K562 (cell line): ENCODE results near the gene PCDH9. TPM values are rescaled to one million over a fixed set of nuclear protein-coding genes. Genes with fewer than 3 reads are reported as not detected.

ENCODE experiments used
- ATAC-seq: fragments of 200-7000 bp; cut with Tn5 transposase; 3 replicates; pipeline ENCODE4 v1.9.1; 2020; ENCODE audit warnings: moderate library complexity
- BruUV-seq: library from RNA; stranded (reverse); fragments of 400-500 nt; replicated peaks from 2 replicates; lab custom pipeline; 2021; lab: Mats Ljungman, UMichigan
- CTCF ChIA-PET: fragments of 300-600 bp; formaldehyde crosslinking; extraction: SDS; loops from one replicate; lab custom pipeline; 2021; ENCODE audit warnings: low intra/inter-chr PET ratio; lab: Yijun Ruan, JAX
- POLR2A ChIA-PET: fragments of 300-600, 350-650 bp; sonication (Branson Sonifier 250); formaldehyde crosslinking; extraction: SDS; loops from one replicate; lab custom pipeline; 2021; ENCODE audit warnings: antibody characterized with exemption, inconsistent platforms; lab: Yijun Ruan, JAX
- DNase-seq, 4 experiments: peaks; one replicate each; pipeline versions ENCODE4 v3.0.0 to v3.0.0-alpha.2; 2011 to 2018; ENCODE audit warnings: low spot score in 3 of 4, mixed read lengths in 3 of 4; ENCODE audit errors: extremely low read depth in 1 of 4
- FAIRE-seq: peaks from 2 replicates; lab custom pipeline; 2011; peaks lifted over from hg19 to GRCh38; lab: Jason Lieb, UNC
- H2AFZ ChIP-seq: 2 replicates; pipeline ENCODE4 v1.6.0; 2011; ENCODE audit warnings: low read depth, low read length, control low read depth, inconsistent platforms
- H3K27ac ChIP-seq: fragments of 200-600 bp; 3 replicates; pipeline ENCODE4 v1.8.0; 2011; ENCODE audit warnings: low read depth, mild to moderate bottlenecking, control low read depth, inconsistent platforms, low read length, moderate library complexity, mixed read lengths; ENCODE audit errors: extremely low read depth
- H3K27me3 ChIP-seq, 2 experiments: fragments of 300-600 bp in 1 of 2; 2 replicates in 1 of 2; 3 replicates in 1 of 2; pipeline versions ENCODE4 v1.6.0 to v1.8.0; 2011; ENCODE audit warnings: inconsistent platforms in 2 of 2, low read length in 2 of 2, mild to moderate bottlenecking in 1 of 2, mixed read lengths in 1 of 2, moderate library complexity in 1 of 2; ENCODE audit not compliant: control insufficient read depth in 2 of 2, insufficient read depth in 2 of 2
- H3K36me3 ChIP-seq: fragments of 300-600 bp; 3 replicates; pipeline ENCODE4 v1.8.0; 2011; ENCODE audit warnings: mild to moderate bottlenecking, low read length, inconsistent platforms; ENCODE audit not compliant: control insufficient read depth, insufficient read depth
- H3K4me1 ChIP-seq, 2 experiments: fragments of 200-600 bp in 1 of 2; replicated peaks in 1 of 2; 2 replicates in 1 of 2; 3 replicates in 1 of 2; pipeline versions ENCODE4 v1.5.1 to v1.8.0; 2011; ENCODE audit warnings: inconsistent platforms in 2 of 2, low read length in 2 of 2, mild to moderate bottlenecking in 1 of 2, mixed read lengths in 1 of 2, moderate library complexity in 1 of 2; ENCODE audit not compliant: control insufficient read depth in 2 of 2, insufficient read depth in 2 of 2
- H3K4me2 ChIP-seq: 2 replicates; pipeline ENCODE4 v1.6.1; 2011; ENCODE audit warnings: low read length, control low read depth, inconsistent platforms, mixed read lengths; ENCODE audit not compliant: insufficient read depth
- H3K4me3 ChIP-seq: fragments of 200-600 bp; sonication (generic), shearing (Covaris generic); 2 replicates; pipeline ENCODE4 v1.5.1; 2016; ENCODE audit warnings: control low read depth, inconsistent platforms
- H3K79me2 ChIP-seq: fragments of 200-600 bp; 3 replicates; pipeline ENCODE4 v1.8.0; 2011; ENCODE audit warnings: low read length, inconsistent platforms; ENCODE audit not compliant: control insufficient read depth, insufficient read depth
- H3K9ac ChIP-seq, 2 experiments: 2 replicates each; pipeline versions ENCODE4 v1.6.0 to v1.6.1; 2011; ENCODE audit warnings: low read depth in 2 of 2, low read length in 2 of 2, control low read depth in 1 of 2, inconsistent platforms in 1 of 2, mild to moderate bottlenecking in 1 of 2, mixed read lengths in 1 of 2; ENCODE audit not compliant: insufficient read depth in 1 of 2
- H3K9me1 ChIP-seq: one replicate; pipeline ENCODE4 v1.6.0; 2011; ENCODE audit warnings: inconsistent platforms, mild to moderate bottlenecking, low read length, moderate library complexity; ENCODE audit not compliant: control insufficient read depth, insufficient read depth
- H3K9me3 ChIP-seq: replicated peaks from 2 replicates; pipeline ENCODE4 v1.5.1; 2011; ENCODE audit warnings: low read depth, low read length, inconsistent platforms; ENCODE audit not compliant: control insufficient read depth, insufficient read depth
- H4K20me1 ChIP-seq: replicated peaks from 2 replicates; pipeline ENCODE4 v1.6.1; 2011; ENCODE audit warnings: low read length, inconsistent platforms, mixed read lengths; ENCODE audit not compliant: control insufficient read depth, insufficient read depth
- ATF2 ChIP-seq: sonication (generic); formaldehyde crosslinking; IDR thresholded peaks from 2 replicates; pipeline ENCODE4 v1.8.1; 2022; ENCODE audit warnings: missing genetic modification reagents
- BACH1 ChIP-seq: fragments of 200-800 bp; sonication (Bioruptor generic); IDR thresholded peaks from 2 replicates; pipeline ENCODE4 v1.6.1; 2016; ENCODE audit warnings: missing genetic modification characterization, missing compliant biosample characterization
- BRCA1 ChIP-seq, 2 experiments: fragments of 450-650 bp in 1 of 2; sonication (generic) in 1 of 2; formaldehyde crosslinking in 1 of 2; IDR thresholded peaks; 2 replicates each; pipeline versions ENCODE4 v1.5.0 to v1.6.1; 2017 to 2020; ENCODE audit warnings: mild to moderate bottlenecking in 1 of 2, missing genetic modification reagents in 1 of 2
- FUS ChIP-seq: fragments of 200-400 bp; formaldehyde crosslinking; optimal IDR thresholded peaks from 2 replicates; pipeline ENCODE3; 2017; ENCODE audit warnings: low read depth, low read length
- GMEB1 ChIP-seq: fragments of 250-450 bp; sonication (Bioruptor Pico); IDR thresholded peaks from 2 replicates; pipeline ENCODE4 v1.4.0; 2020; ENCODE audit warnings: mild to moderate bottlenecking
- WGBS: fragments of 100-300 bp; shearing (Covaris generic); methylation state at CpG from one replicate; pipeline ENCODE4 v1.1.6; 2016; ENCODE audit warnings: low coverage, mixed read lengths; ENCODE audit not compliant: insufficient coverage; ENCODE audit errors: missing lambda C conversion rate; 5-methylcytosine and 5-hydroxymethylcytosine counted together
- in situ Hi-C: fragments of 300-500 bp; cut with MboI; formaldehyde crosslinking; loops from 4 replicates; pipeline ENCODE4 v1.15.0; 2018; ENCODE audit warnings: inconsistent platforms, mixed read lengths
- intact Hi-C: fragments of 100-400 bp; cut with micrococcal nuclease; formaldehyde crosslinking; loops from 2 replicates; pipeline ENCODE4 v1.14.2; 2022
- polyA plus RNA-seq, 8 experiments: library from polyadenylated mRNA; depleted of rRNA in 4 of 8; stranded (reverse) in 5 of 8; unstranded in 3 of 8; fragments of >200 nt; fragmentation: Nextera tagmentation in 2 of 8; fragmentation: Illumina TruSeq in 1 of 8; extraction: Ambion mirVana in 2 of 8; extraction: Trizol in 1 of 8; gene quantifications; 2 replicates each; pipeline versions ENCODE4 v1.2.1 to v1.2.3, GENCODE V29; 2011 to 2014; ENCODE audit warnings: inconsistent platforms in 1 of 8, missing spikeins in 1 of 8
- total RNA-seq, 7 experiments: library from RNA; depleted of rRNA in 6 of 7; stranded (reverse); fragments of >200 nt in 6 of 7; fragmentation: Illumina TruSeq in 2 of 7; extraction: Trizol in 2 of 7; gene quantifications; 2 replicates each; pipeline versions ENCODE4 v1.2.1 to v1.2.3, GENCODE V29; 2011 to 2021; ENCODE audit warnings: low replicate concordance in 1 of 7

PCDH9 gene
- total and polyA plus RNA-seq, 9 of the 15 experiments (the other 6 are each of a cell fraction or from before 2014, with no cell fraction given): 1.1 to 6.7 (median 4.9) TPM

- H3K9me3 ChIP-seq: no peaks in the 10 kb centered on the region
- H3K27me3 ChIP-seq: no peaks in the 10 kb centered on the region
- ChIA-PET POLR2A (interaction anchor here (0.6 kb wide), 1 partner anchor 493 kb away, joined by 3 read pairs; no protein-coding TSS in a partner anchor), CTCF (no interaction called here)
- DNase-seq: no peak
- H3K4me3 ChIP-seq: no peak overlapping the region
- H3K27ac ChIP-seq: no peak overlapping the region
- intact Hi-C loops (no loop called here), in situ Hi-C loops (no loop called here)
- H3K9ac ChIP-seq: no peak overlapping the region
- H3K79me2 ChIP-seq: no peaks in the 10 kb centered on the region
- H3K4me2 ChIP-seq: no peak overlapping the region
- H3K36me3 ChIP-seq: no peaks in the 10 kb centered on the region
- H3K4me1 ChIP-seq: no peaks in the 10 kb centered on the region
- no peaks in the 10 kb centered on the region for H3K9me1 ChIP-seq
- H4K20me1 ChIP-seq: no peaks in the 10 kb centered on the region
- no peak overlapping the region for H2AFZ ChIP-seq
- TF ChIP-seq ATF2 (CRISPR knock-in tag) (no peak), FUS (no peak), BACH1 (tag) (no peak), GMEB1 (CRISPR knock-in tag) (no peak), BRCA1 (IDR thresholded peaks at IDR 0.05) (0 out of 2 replicates have a peak, but pooled peaks have one; percentile 66), BRCA1 (CRISPR knock-in tag; IDR thresholded peaks at IDR 0.05) (no peak)
- no peak for ATAC-seq
- FAIRE-seq: no peak
- no TSS peak for BruUV-seq
- 55% methylated on average over 2 of the region's 2 CpGs for WGBS
Measured at GRCh38 chr13:66704110-66704509, 526.0 kb downstream of the PCDH9 start.
